HG03558 (cell line): ENCODE results near the gene AGXT2.

Experiments used
- ATAC-seq: cut with Tn5 transposase; IDR thresholded peaks from one replicate; pipeline ENCODE4 v1.9.1; 2021; ENCODE audit warnings: moderate number of reproducible peaks; ENCODE audit not compliant: unreplicated experiment; ENCODE audit errors: extremely low read depth

Gene AGXT2

DNA sequence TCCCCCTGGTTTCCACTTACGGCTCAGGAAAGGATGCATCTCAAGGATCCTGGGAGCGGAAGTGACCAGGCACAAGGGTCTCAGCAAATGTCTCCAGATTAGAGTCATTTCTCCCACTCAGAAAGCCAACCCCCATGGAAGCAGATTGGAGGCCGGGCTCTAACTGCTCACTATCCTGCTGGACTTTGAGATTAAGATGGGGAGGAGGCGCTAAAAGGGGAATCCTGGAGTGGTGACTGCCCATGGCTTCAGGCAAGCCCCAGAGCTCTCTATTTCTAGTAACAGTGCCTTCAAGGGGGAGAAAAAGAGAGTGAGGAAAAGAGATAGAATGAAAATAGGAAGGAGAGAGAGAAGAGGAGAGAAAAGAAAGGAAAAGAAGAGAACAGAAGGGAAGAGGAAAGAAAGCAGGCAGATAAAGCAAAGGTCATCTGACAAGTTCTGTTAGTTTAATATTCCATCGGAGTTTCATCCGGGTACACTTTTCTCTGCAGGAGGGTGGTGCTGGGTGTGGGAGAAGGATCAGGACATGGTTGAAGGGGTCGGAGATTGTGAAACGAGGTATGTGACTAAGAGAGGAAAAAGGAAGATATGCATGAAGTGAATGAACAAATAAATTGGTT is at the start of gene AGXT2:
AGXT2 (minus strand) TSS at position 165 of the 620 bp plus-strand sequence; CDS start at position 108, 57 bp downstream.
- ATAC-seq: no peak

DNA sequence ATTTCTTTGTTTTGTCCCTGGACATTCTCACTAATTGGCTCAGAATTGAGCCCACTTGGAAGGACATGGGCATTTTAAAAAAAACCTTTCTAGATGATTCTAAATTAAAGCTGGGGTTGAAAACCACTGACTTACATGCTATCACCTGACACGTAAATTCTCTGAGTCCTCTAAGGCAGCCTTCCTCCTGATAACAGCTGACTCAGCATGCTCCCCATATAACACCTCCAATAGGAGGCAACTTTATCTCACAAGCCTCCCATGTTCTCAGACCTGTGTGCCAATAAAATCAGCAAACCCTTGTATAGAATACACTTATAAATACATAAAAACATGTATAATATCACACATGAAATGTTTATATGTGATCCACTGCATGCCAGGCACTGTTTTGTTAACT is 49.2 kb upstream of the AGXT2 start:
- ATAC-seq: no peak

DNA sequence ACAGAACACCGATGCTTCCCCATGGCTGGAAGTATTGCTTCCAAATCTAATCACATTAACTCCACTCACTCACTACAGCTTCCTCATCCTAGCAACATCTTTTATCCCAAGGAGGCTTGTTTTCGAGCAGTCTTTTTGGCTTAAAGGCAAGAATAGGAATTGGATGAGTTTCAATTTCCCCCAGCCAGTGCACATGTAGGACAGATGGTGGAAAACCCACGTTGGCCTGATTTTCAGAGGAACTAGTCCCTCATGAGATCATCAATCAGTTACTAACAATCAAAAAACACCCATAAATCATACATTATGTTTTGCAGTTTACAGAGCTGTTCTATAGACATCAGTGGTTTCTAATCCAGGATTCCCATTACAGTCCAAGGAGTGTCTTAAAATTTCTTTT is 48.5 kb upstream of the AGXT2 start:
- ATAC-seq: no peak

- ATAC-seq: no peak
Measured at GRCh38 chr5:35095366-35095765, 47.6 kb upstream of the AGXT2 start.

DNA sequence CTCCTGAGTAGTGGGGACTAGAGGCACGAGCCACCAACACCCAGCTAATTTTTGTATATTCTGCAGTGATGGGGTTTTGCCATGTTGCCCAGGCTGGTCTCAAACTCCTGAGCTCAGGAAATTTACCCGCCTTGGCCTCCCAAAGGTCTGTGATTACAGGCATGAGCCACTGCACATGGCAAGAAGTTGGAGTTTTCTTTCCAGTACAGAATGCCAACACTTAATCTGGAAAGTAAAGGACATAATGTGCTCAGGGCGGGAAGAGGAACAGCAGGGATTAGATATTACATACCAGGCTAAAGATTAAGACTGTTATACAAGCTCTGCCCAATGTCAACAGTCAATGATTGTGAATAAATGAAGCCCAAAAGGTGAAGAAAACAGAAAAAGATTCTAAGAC is 47.2 kb upstream of the AGXT2 start:
- no peak for ATAC-seq

GRCh38 chr5:35092703-35093102 is 45.0 kb upstream of the AGXT2 start:
- ATAC-seq: no peak

DNA sequence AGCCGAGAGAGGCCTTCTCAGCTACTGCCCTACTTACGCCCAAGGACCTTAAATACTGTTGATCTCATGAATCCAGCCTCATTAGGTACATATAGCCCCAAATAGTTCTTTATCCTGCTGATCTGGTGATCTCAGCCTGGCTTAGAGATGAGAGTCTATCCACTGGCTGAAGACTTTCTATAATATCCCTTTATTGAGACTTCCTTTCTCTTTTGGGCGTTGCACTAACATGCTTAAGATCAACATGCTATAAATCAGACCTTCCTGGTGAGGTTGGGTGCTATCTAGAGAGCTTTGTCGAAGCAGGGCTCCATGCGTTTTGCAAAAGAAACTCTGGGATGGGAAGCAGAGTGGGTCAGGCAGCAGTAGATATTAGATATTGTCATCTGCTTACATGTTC is 44.0 kb upstream of the AGXT2 start:
- ATAC-seq: no peak

GRCh38 chr5:35089334-35090314 is 41.9 kb upstream of the AGXT2 start:
- ATAC-seq: no peak

DNA sequence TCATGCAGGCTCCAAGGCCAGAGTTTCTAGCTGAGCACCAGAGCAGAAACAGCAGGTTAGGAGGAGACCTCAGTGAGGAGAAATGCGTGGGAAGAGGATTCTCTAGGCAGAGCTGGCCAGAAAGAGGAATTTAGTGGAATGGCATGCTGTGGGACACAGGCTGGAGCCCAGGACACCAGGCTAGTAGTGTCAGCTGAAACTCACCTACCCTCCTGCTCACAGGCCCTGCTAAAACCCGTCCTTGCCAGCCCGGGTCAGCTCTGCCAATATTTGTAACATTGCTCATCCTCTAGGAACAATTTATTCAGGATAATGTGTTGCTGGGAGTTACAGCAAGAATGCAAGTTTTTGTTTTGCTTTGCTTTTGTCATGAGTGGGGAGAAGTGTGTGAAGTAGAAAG is 40.2 kb upstream of the AGXT2 start:
- no peak for ATAC-seq

DNA sequence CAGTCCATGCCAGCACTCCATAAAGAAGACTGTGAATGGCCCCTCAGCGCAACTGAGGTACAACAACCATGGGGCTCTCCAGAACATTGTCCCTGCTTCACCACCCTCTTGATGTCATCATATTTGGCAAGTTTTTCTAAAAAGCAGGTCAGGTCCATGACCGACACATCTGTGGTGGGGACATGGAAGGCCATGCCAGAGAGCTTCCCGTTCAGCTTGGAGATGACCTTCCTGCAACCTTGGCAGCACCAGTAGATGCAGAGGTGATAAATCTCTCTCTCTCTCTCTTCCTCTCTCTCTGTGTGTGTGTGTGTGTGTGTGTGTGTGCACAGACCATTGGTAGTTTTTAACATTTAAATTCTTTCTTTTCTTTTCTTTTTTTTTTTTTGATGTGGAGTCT is 35.4 kb upstream of the AGXT2 start:
- ATAC-seq: no peak

GRCh38 chr5:35082530-35082929 is 34.8 kb upstream of the AGXT2 start:
- ATAC-seq: no peak

- ATAC-seq: no peak
Measured at GRCh38 chr5:35081134-35081533, 33.4 kb upstream of the AGXT2 start.

- ATAC-seq: no peak
Measured at GRCh38 chr5:35073160-35073559, 25.4 kb upstream of the AGXT2 start.

- ATAC-seq: no peak
Measured at GRCh38 chr5:35069188-35069587, 21.4 kb upstream of the AGXT2 start.

DNA sequence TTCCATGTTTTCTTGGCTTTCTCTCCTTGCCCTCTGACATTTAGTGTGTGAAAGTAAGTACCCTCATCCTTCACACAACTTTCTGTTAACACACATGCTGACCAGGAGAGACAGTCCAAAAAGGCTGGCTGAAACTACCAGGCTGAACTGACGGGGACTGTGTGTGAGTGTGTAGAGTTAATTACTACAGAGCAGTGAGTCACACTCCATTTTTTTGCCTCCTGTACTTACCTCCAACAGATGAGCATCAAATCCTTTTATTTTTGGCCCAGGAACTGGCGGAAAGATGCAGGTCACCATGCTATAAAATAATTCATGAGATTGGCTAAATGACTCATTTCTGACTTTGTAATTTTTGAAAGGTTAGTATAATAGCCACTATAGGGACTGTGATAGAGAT is 20.2 kb upstream of the AGXT2 start:
- ATAC-seq: no peak

GRCh38 chr5:35066260-35066795 is 18.6 kb upstream of the AGXT2 start:
- no peak for ATAC-seq

DNA sequence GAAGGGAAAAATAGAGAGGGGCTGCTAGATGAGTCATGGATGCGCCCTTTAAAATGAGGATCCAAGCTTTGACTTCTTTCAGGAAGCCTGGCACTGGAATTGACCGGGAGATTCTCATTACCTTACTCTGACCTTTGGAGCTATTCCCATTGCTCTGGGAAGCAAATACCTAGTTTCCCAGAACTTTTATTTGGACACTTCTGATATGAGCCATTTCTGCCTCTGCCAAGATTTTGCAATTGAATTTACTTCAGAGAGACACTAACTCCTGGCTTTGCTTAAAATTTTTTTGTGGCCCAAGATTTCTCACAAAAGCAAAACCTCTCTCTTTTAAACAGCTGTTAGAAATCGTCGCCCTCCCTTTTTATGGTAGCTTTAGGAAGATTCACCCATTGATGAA is 15.7 kb upstream of the AGXT2 start:
- no peak for ATAC-seq

DNA sequence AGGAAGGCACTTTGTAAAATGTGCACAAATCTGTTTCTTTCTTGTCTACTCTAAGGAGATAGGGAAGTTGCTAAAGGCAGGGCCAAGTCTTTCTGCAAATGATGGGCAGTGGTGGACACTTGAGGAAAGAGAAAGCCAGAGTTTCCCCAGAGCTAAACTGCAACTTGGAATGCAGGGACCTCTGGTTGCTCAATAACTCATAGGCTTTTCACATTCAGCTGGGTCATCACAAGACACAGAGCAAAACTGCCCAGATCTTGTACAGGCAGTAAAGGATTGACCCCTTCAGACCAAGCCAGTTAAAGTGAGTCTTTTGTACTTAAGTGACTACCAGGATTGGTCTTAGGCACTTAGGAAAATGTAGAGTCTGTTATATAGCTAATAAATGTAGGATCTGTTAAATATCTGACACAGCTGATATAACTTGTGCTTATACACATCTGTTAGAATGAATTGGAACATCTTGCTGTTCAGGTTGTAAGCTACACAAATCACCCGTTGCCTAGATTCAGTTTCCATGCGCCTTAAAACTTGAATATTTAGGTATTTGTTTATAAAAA is 13.5 kb upstream of the AGXT2 start:
- ATAC-seq: no peak

GRCh38 chr5:35060236-35060635 is 12.5 kb upstream of the AGXT2 start:
- no peak for ATAC-seq

DNA sequence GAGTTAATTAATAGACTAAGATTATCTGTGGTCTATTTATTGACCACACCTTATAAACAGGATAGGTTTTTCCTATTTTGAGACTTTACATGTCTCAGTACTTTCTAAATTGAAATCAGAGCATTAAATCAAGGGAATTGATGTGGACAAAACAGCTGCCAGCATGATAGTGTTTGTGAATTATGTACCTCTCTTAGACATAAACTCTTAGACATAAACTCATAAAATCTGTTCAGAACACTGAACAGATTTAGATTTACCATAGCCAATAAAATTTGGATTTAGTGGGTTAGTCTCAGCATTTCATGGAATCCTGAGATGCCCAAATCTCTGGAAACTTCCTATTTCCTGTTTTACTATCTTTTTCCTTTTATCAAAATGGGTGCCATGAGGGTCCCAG is 11.5 kb upstream of the AGXT2 start:
- no peak for ATAC-seq

DNA sequence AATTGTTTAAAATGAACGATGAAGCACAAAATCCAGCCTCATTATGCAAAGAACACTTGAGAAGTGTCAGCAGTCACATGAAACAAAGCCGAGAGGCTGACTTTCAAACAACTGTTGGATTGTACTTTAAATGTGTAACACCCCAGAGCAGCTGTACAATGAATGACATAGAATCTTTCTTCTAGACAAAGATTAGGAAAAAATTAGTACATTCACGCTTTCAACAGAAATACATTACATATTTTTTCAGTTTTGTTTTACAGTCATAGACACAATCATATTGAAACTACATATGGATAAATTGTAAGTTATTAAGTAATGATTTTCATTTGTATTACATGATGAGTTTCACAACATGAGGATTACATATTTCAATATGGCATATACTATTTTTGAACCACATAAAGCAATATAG is 10.6 kb upstream of the AGXT2 start:
- ATAC-seq: peak; percentile 92
